PC-9 (cell line): ENCODE results near the gene CSNK1G3.

ENCODE experiments used
- EZH2 ChIP-seq: fragments of 200-600 bp; sonication (generic); IDR thresholded peaks from 2 replicates; pipeline ENCODE4 v1.8.0; 2017; ENCODE audit warnings: antibody characterized with exemption, low read depth
- TF ChIP-seq, protein P1 (sequence below): fragments of 200-600 bp; sonication (generic); conservative IDR thresholded peaks from 2 replicates; pipeline ENCODE4 v1.6.1; 2017; ENCODE audit warnings: mixed run types, antibody characterized with exemption, mild to moderate bottlenecking, moderate library complexity

GRCh38 chr5:123537845-123538244, 25.9 kb downstream of the CSNK1G3 start:
- TF ChIP-seq, protein P1, sequence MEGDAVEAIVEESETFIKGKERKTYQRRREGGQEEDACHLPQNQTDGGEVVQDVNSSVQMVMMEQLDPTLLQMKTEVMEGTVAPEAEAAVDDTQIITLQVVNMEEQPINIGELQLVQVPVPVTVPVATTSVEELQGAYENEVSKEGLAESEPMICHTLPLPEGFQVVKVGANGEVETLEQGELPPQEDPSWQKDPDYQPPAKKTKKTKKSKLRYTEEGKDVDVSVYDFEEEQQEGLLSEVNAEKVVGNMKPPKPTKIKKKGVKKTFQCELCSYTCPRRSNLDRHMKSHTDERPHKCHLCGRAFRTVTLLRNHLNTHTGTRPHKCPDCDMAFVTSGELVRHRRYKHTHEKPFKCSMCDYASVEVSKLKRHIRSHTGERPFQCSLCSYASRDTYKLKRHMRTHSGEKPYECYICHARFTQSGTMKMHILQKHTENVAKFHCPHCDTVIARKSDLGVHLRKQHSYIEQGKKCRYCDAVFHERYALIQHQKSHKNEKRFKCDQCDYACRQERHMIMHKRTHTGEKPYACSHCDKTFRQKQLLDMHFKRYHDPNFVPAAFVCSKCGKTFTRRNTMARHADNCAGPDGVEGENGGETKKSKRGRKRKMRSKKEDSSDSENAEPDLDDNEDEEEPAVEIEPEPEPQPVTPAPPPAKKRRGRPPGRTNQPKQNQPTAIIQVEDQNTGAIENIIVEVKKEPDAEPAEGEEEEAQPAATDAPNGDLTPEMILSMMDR: no peak
- no peak for TF ChIP-seq EZH2
